HG02884 (cell line): ENCODE data around the gene C19orf33.

Source experiments
- ATAC-seq: cut with Tn5 transposase; IDR thresholded peaks from one replicate; pipeline ENCODE4 v1.9.1; 2021; ENCODE audit warnings: mild to moderate bottlenecking, moderate library complexity; ENCODE audit not compliant: unreplicated experiment

The C19orf33 gene

GRCh38 chr19:38278751-38279150 is 25.3 kb upstream of the C19orf33 start:
- ATAC-seq: no peak

DNA sequence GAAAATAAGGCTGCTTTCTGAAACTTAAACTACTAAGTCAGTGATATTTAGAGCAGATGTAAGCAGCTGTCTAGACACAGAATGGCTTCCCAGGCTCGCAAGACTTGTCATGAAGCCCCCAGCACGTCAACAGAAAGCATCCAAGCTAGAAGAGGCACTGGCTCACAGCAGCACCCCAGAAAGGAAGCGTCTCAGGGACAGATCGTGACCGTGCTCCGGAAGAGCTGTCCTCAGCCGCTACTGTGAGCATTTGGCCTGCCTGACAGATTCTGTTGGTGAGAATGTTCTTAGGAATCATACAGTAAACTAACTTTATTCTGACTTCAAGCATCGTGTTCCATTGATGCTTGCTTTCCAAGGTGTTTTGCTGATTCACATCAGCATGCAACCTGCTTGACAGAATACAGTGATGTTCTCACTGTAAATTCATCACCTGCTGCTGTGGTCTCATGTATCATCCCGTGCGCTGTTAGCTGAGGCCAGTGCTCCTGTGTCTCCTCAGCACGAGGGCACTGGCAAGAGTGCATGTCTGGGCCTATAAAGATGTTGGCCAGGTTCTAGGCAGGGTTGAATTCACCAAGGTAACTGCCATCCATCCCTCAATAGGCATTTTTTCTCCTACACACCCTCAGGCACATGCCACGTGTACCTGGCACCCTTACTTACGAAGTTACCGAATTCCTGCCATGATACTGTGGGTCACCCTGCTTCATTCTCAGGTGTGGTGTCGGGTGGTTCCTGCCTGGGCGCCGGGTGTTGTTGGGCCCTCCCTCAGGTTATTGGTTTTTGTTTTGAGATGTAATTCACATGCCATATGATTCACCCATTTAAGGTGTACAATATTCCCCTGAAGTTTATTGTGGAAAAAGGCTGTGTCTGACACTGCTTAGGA is 23.8 kb upstream of the C19orf33 start:
- no peak for ATAC-seq

GRCh38 chr19:38281811-38282566 is 22.1 kb upstream of the C19orf33 start:
- no peak for ATAC-seq

- ATAC-seq: no peak
These were observed 20.8 kb upstream of the C19orf33 start for GRCh38 chr19:38283271-38283670.

DNA sequence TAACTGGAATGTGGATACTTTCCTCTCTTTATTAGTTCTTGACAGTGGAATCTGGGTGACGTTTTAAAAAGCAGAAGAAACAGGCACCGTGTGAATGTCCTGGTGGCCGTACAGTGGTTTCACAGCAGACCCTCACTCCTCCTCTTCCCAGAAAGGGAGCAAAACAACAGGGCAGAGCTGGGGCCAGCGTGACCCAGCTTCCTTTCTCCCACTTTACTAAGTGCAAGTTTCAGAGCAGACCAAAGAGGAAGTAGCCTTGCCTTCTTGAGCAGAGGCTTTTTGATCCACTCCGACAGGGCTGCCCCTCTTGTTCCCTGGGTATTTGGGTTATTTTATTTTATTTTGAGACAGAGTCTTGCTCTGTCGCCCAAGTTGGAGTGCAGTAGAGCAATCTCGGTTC is 19.6 kb upstream of the C19orf33 start:
- no peak for ATAC-seq

- ATAC-seq: no peak
These were observed 18.5 kb upstream of the C19orf33 start for GRCh38 chr19:38285567-38285966.

GRCh38 chr19:38287604-38288003 is 16.4 kb upstream of the C19orf33 start:
- no peak for ATAC-seq

GRCh38 chr19:38288123-38288855 is 15.8 kb upstream of the C19orf33 start:
- ATAC-seq: no peak

- ATAC-seq: no peak
These were observed 14.1 kb upstream of the C19orf33 start for GRCh38 chr19:38289955-38290354.

DNA sequence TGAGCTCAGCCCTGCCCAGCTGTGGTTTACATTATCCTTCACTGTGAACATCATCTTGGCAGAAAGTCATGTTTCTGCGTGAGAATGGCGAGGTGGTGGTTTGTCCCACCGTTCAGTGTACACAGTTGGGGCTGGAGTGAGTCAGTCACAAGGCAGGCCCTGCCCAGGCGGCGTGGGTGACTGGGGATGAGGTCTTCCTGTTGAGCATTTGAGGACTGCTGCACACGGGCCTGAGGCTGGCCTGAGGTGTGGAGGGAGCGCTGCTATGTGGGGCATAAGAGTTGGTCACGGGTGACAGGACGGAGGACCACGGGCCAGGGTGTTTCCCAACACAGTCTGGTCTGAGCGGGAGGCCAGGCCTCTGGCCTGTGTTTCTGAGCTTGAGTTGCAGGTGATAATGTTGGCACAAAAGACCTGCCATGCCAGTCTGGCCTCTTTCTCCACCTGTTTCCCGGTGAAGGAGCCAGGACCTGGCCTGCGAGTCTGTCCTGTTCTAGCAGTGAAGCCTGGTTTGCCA is 13.4 kb upstream of the C19orf33 start:
- no peak for ATAC-seq

DNA sequence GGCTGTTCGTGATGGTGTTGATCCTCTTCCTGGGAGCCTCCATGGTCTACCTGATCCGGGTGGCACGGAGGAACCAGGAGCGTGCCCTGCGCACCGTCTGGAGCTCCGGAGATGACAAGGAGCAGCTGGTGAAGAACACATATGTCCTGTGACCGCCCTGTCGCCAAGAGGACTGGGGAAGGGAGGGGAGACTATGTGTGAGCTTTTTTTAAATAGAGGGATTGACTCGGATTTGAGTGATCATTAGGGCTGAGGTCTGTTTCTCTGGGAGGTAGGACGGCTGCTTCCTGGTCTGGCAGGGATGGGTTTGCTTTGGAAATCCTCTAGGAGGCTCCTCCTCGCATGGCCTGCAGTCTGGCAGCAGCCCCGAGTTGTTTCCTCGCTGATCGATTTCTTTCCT is 12.2 kb upstream of the C19orf33 start:
- no peak for ATAC-seq

DNA sequence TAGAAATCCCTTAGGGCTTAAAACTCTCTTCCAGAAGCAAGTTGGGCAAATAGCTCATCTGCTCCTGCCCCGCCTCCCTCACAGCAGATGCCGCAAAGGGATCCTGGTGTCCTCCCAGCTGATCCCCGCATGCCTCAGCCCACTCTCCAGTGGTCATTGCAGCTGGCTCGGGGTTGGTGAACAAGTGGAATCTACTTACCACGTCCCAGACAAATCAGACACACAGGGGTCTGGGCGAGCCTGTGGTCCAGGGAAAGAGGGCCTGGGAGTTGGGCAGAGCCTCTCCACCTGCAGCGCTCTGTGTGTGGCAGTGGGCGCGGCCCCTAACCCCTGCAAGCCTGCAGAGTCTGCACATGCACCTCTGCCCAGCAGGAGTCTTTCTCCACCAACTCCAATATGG is 10.8 kb upstream of the C19orf33 start:
- ATAC-seq: no peak

DNA sequence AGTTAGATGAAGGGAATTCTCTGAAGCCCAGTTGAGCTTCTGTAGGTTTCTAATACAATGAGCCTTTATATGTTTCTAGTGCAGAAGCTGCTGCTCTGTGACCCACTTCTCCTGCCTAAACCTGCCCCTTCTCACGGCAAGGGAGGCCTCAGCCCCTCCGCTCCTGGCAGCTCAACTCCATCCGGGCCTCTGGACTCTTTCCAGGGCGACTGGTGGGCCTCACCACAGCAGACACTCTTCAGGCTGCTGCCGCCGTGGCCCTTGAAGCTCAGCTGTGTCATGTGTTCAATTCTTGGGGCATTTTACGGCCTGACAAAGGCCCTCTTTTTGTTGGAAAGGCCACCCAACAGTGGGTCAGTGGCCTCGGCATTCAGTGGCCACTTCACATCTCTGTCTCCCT is 10.0 kb upstream of the C19orf33 start:
- ATAC-seq: no peak

DNA sequence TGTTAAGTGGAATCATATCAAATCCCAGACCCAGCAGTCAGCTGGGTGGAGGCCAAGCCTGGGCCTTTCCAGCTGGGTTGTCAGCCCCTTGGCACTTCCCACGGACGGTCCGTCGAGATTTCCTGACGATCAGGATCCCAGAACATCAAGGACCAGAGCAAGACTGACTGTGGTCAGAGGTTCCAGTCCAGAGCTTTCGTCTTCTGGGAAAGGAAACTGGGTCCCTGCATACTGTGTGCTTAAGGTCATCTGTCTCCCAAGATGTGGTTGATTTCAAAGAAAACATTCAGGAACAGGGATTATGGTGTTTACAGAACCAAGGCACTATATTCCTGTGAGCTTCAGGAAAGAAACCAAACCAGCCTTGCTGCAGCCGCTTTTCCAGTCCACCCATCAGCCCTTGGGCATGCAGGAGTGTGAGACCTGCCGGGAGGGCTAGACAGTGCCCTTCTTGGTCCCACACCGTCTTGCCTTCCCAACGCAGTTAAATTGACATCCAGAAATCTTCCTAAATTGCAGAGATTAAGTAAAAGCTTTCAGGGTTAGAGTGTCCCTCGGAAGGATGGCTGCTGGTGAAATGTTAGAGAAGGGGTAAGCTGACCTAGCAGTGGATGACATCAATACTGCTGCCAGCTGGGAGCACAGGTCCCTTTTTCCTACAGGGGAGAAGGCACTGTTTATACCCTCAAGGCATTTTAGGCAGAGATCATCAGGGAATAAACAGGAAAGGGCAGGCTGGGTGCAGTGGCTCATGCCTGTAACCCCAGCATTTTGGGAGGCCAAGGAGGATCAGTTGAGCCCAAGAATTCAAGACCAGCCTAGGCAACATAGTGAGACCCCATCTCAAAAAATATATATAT is 5.0 kb upstream of the C19orf33 start:
- no peak for ATAC-seq

GRCh38 chr19:38304352-38304865 is 358 bp downstream of the C19orf33 start:
- no peak for ATAC-seq

- ATAC-seq: no peak
These were observed 897 bp downstream of the C19orf33 start for GRCh38 chr19:38304866-38305429.

DNA sequence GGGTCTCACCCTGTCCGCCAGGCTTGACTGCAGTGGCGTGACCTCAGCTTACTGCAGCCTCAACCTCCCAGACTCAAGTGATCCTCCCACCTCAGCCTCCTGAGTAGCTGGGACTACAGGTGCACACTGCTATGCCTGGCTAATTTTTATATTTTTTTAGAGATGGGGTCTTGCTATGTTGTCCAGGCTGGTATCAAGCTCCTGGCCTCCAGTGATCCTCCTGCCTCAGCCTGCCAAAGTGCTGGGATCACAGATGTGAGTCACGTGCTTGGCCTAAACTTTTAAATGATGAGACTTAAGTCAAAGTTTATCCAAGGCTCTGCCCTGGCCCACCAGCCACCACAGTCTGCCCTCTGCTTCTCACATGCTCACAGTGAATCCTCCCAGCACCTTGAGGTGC is 2.2 kb downstream of the C19orf33 start:
- no peak for ATAC-seq

GRCh38 chr19:38307076-38307475 is 3.0 kb downstream of the C19orf33 start:
- no peak for ATAC-seq

DNA sequence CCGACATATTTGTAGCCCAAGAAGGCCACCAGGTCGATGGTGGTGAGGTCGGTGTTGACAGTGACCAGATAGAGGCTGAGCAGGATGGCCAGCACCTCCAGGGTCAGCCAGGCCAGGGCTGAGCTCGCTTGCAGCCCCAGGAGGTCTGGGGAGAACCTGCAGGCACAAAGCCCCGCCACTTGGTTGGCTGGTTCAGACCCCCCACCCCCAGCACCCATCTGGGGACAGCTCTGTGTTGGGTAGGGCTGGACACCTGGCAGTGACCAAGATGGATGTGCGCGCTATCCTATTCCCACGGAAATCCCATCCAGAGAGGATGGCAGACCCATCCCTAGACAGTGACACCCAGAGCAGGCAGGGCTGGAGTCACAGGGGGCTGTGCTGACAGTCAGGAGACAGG is 3.5 kb downstream of the C19orf33 start:
- ATAC-seq: no peak
